GM03348 (cell line): ENCODE measurements around the gene URI1.

Experiments used
- DNase-seq: peaks from one replicate; pipeline ENCODE4 v3.0.0; 2012; ENCODE audit warnings: low spot score

The URI1 gene

GRCh38 chr19:29971648-29972047 lies 29.6 kb downstream of the URI1 start:
- DNase-seq, result no peak

GRCh38 chr19:29974701-29975100 lies 32.7 kb downstream of the URI1 start:
- no peak for DNase-seq

- DNase-seq, result no peak
Observed at GRCh38 chr19:29976151-29976943, 34.3 kb downstream of the URI1 start.

GRCh38 chr19:29978080-29978479 lies 36.0 kb downstream of the URI1 start:
- no peak for DNase-seq

GRCh38 chr19:29983568-29983967 lies 41.5 kb downstream of the URI1 start:
- DNase-seq, result no peak

- DNase-seq, result no peak
Observed at GRCh38 chr19:29985196-29985595, 43.2 kb downstream of the URI1 start.

- DNase-seq, result no peak
Observed at GRCh38 chr19:29988351-29988750, 46.3 kb downstream of the URI1 start.

GRCh38 chr19:29992233-29992867 lies 50.3 kb downstream of the URI1 start:
- no peak for DNase-seq

GRCh38 chr19:29999490-29999889 lies 57.5 kb downstream of the URI1 start:
- DNase-seq, result no peak

- DNase-seq, result no peak
Observed at GRCh38 chr19:30000862-30001261, 58.8 kb downstream of the URI1 start.

GRCh38 chr19:30001301-30001700 lies 59.3 kb downstream of the URI1 start:
- DNase-seq, result no peak

GRCh38 chr19:30001791-30002190 lies 59.8 kb downstream of the URI1 start:
- no peak for DNase-seq

- no peak for DNase-seq
Observed at GRCh38 chr19:30003866-30004265, 61.8 kb downstream of the URI1 start.

GRCh38 chr19:30004403-30004802 lies 62.4 kb downstream of the URI1 start:
- DNase-seq, result no peak

GRCh38 chr19:30006207-30006606 lies 64.2 kb downstream of the URI1 start:
- DNase-seq, result no peak

- no peak for DNase-seq
Observed at GRCh38 chr19:30008169-30008568, 66.1 kb downstream of the URI1 start.

GRCh38 chr19:30009013-30009412 lies 67.0 kb downstream of the URI1 start:
- DNase-seq, result no peak

GRCh38 chr19:30011051-30011578 lies 69.1 kb downstream of the URI1 start:
- no peak for DNase-seq

- DNase-seq, result no peak
Observed at GRCh38 chr19:30014770-30015169, 72.7 kb downstream of the URI1 start.

- DNase-seq, result no peak
Observed at GRCh38 chr19:30017172-30017571, 75.1 kb downstream of the URI1 start.

- DNase-seq, result no peak
Observed at GRCh38 chr19:30020189-30020588, 78.2 kb downstream of the URI1 start.

GRCh38 chr19:30022659-30023058 lies 80.6 kb downstream of the URI1 start:
- DNase-seq, result no peak

GRCh38 chr19:30023330-30023729 lies 81.3 kb downstream of the URI1 start:
- no peak for DNase-seq

- DNase-seq, result no peak
Observed at GRCh38 chr19:30024091-30024490, 82.1 kb downstream of the URI1 start.
